Cortex of kidney (tissue), 1 donor: ENCODE data around the gene MYOC.
"Not testable (repeated sequence)": the region's sequence is repeated elsewhere in the genome, so short reads cannot be mapped to it uniquely, and the experiment has no call there.

ENCODE experiments used
- DNase-seq: peaks from one replicate; lab custom pipeline; 2025; lab: John Stamatoyannopoulos, UW

MYOC gene

GRCh38 chr1:171652234-171652822 lies at the start of gene MYOC:
Gene MYOC, minus strand, starts transcription at chr1:171652688. Its CDS starts 77 bp downstream, at chr1:171652611.
- DNase-seq = no peak

- DNase-seq = no peak
Observed at GRCh38 chr1:171699531-171699930, 47.0 kb upstream of the MYOC start.

GRCh38 chr1:171695772-171696171 lies 43.3 kb upstream of the MYOC start:
- not testable (repeated sequence) for DNase-seq

- DNase-seq = not testable (repeated sequence)
Observed at GRCh38 chr1:171693541-171693940, 41.1 kb upstream of the MYOC start.

GRCh38 chr1:171683870-171684269 lies 31.4 kb upstream of the MYOC start:
- no peak for DNase-seq

GRCh38 chr1:171680339-171680738 lies 27.9 kb upstream of the MYOC start:
- no peak for DNase-seq

GRCh38 chr1:171676823-171677222 lies 24.3 kb upstream of the MYOC start:
- no peak for DNase-seq

GRCh38 chr1:171674431-171675405 lies 22.2 kb upstream of the MYOC start:
- DNase-seq = no peak

- DNase-seq = no peak
Observed at GRCh38 chr1:171670739-171671138, 18.3 kb upstream of the MYOC start.

GRCh38 chr1:171668372-171668771 lies 15.9 kb upstream of the MYOC start:
- DNase-seq = no peak

- no peak for DNase-seq
Observed at GRCh38 chr1:171666114-171666769, 13.8 kb upstream of the MYOC start.

GRCh38 chr1:171664976-171665375 lies 12.5 kb upstream of the MYOC start:
- no peak for DNase-seq

- no peak for DNase-seq
Observed at GRCh38 chr1:171663854-171664575, 11.5 kb upstream of the MYOC start.

GRCh38 chr1:171663036-171663853 lies 10.8 kb upstream of the MYOC start:
- DNase-seq = no peak

- no peak for DNase-seq
Observed at GRCh38 chr1:171661076-171661650, 8.7 kb upstream of the MYOC start.

- DNase-seq = not testable (repeated sequence)
Observed at GRCh38 chr1:171656206-171656605, 3.7 kb upstream of the MYOC start.

- DNase-seq = no peak
Observed at GRCh38 chr1:171655746-171656116, 3.2 kb upstream of the MYOC start.

- no peak for DNase-seq
Observed at GRCh38 chr1:171654942-171655745, 2.7 kb upstream of the MYOC start.

GRCh38 chr1:171654201-171654941 lies 1.9 kb upstream of the MYOC start:
- no peak for DNase-seq
